ENCODE measurements around the gene TMEM92.
"Not testable (repeated sequence)": the region's sequence is repeated elsewhere in the genome, so short reads cannot be mapped to it uniquely, and the experiment has no call there.

The TMEM92 gene

GRCh38 chr17:50260501-50260911 lies 13.8 kb upstream of the TMEM92 start:
- in situ Hi-C loops (cut with HindIII; ENCODE audit: low pct_ligation_motif_present, low pct_unique_long_range_greater_than_20kb, low sequenced_read_pairs) = no loop called here

GRCh38 chr17:50261051-50261915 lies 13.0 kb upstream of the TMEM92 start:
- no peak for DNase-seq
- in situ Hi-C loops (cut with HindIII; ENCODE audit: low pct_ligation_motif_present, low pct_unique_long_range_greater_than_20kb, low sequenced_read_pairs) = no loop called here

More at GRCh38 chr17:50260501-50260911, 13.8 kb upstream of the TMEM92 start:
- DNase-seq = no peak

GRCh38 chr17:50262001-50262794 lies 12.1 kb upstream of the TMEM92 start:
- in situ Hi-C loops (cut with HindIII; ENCODE audit: low pct_ligation_motif_present, low pct_unique_long_range_greater_than_20kb, low sequenced_read_pairs) = no loop called here
- no peak for DNase-seq

- no peak for DNase-seq
- in situ Hi-C loops (cut with HindIII; ENCODE audit: low pct_ligation_motif_present, low pct_unique_long_range_greater_than_20kb, low sequenced_read_pairs) = no loop called here
These were observed 10.7 kb upstream of the TMEM92 start for GRCh38 chr17:50263331-50264262.

- no peak for DNase-seq
These were observed 9.8 kb upstream of the TMEM92 start for GRCh38 chr17:50264263-50265113.

GRCh38 chr17:50265212-50265611 lies 9.1 kb upstream of the TMEM92 start:
- in situ Hi-C loops (cut with HindIII; ENCODE audit: low pct_ligation_motif_present, low pct_unique_long_range_greater_than_20kb, low sequenced_read_pairs) = no loop called here
- DNase-seq = no peak

More at GRCh38 chr17:50264263-50265113, 9.8 kb upstream of the TMEM92 start:
- in situ Hi-C loops (cut with HindIII; ENCODE audit: low pct_ligation_motif_present, low pct_unique_long_range_greater_than_20kb, low sequenced_read_pairs) = no loop called here

- in situ Hi-C loops (cut with HindIII; ENCODE audit: low pct_ligation_motif_present, low pct_unique_long_range_greater_than_20kb, low sequenced_read_pairs) = no loop called here
- DNase-seq = no peak
These were observed 8.5 kb upstream of the TMEM92 start for GRCh38 chr17:50265690-50266315.

GRCh38 chr17:50266384-50267073 lies 7.7 kb upstream of the TMEM92 start:
- in situ Hi-C loops (cut with HindIII; ENCODE audit: low pct_ligation_motif_present, low pct_unique_long_range_greater_than_20kb, low sequenced_read_pairs) = no loop called here
- peak; percentile 19 for DNase-seq

- no peak for DNase-seq
- in situ Hi-C loops (cut with HindIII; ENCODE audit: low pct_ligation_motif_present, low pct_unique_long_range_greater_than_20kb, low sequenced_read_pairs) = no loop called here
These were observed 7.0 kb upstream of the TMEM92 start for GRCh38 chr17:50267074-50267841.

- in situ Hi-C loops (cut with HindIII; ENCODE audit: low pct_ligation_motif_present, low pct_unique_long_range_greater_than_20kb, low sequenced_read_pairs) = no loop called here
- DNase-seq = no peak
These were observed 6.2 kb upstream of the TMEM92 start for GRCh38 chr17:50268026-50268425.

GRCh38 chr17:50268743-50269275 lies 5.5 kb upstream of the TMEM92 start:
- DNase-seq = no peak
- in situ Hi-C loops (cut with HindIII; ENCODE audit: low pct_ligation_motif_present, low pct_unique_long_range_greater_than_20kb, low sequenced_read_pairs) = no loop called here

GRCh38 chr17:50269477-50270434 lies 4.5 kb upstream of the TMEM92 start:
- peak; percentile 79 for DNase-seq
- in situ Hi-C loops (cut with HindIII; ENCODE audit: low pct_ligation_motif_present, low pct_unique_long_range_greater_than_20kb, low sequenced_read_pairs) = no loop called here

- in situ Hi-C loops (cut with HindIII; ENCODE audit: low pct_ligation_motif_present, low pct_unique_long_range_greater_than_20kb, low sequenced_read_pairs) = no loop called here
- no peak for DNase-seq
These were observed 3.6 kb upstream of the TMEM92 start for GRCh38 chr17:50270435-50271362.

- DNase-seq; in situ Hi-C loops (cut with HindIII; ENCODE audit: low pct_ligation_motif_present, low pct_unique_long_range_greater_than_20kb, low sequenced_read_pairs): not testable (repeated sequence)
These were observed 2.9 kb upstream of the TMEM92 start for GRCh38 chr17:50271363-50271750.

Measured in ACHN (cell line).